Activated naive CD4-positive, alpha-beta T cell treated with anti-CD3 and anti-CD28 coated beads, Interleukin-2, amount 10 ng/mL, durations not matched to agents 7 days and 5 days (primary cell): ENCODE measurements around the gene SH2B2.
"Not testable (repeated sequence)": the region's sequence is repeated elsewhere in the genome, so short reads cannot be mapped to it uniquely, and the experiment has no call there.

ENCODE experiments used
- CTCF ChIA-PET: fragments of 350-600 bp; sonication (Branson Sonifier 250); formaldehyde crosslinking; loops from one replicate; lab custom pipeline; 2021; ENCODE audit warnings: antibody characterized with exemption; lab: Charles Lee
- DNase-seq: peaks from one replicate; pipeline ENCODE4 v3.0.0-alpha.2; 2020
- H3K27ac Mint-ChIP-seq: one replicate; pipeline ENCODE4 v1.8.0; 2021; ENCODE audit warnings: mild to moderate bottlenecking, moderate library complexity, mixed read lengths
- H3K27me3 Mint-ChIP-seq: one replicate; pipeline ENCODE4 v1.8.0; 2021; ENCODE audit warnings: mild to moderate bottlenecking, mixed read lengths
- H3K36me3 Mint-ChIP-seq: one replicate; pipeline ENCODE4 v1.8.0; 2021; ENCODE audit warnings: mixed read lengths
- H3K4me1 Mint-ChIP-seq: one replicate; pipeline ENCODE4 v1.8.0; 2021; ENCODE audit warnings: mixed read lengths
- H3K4me3 Mint-ChIP-seq: one replicate; pipeline ENCODE4 v1.8.0; 2021; ENCODE audit warnings: mild to moderate bottlenecking, moderate library complexity, mixed read lengths
- H3K9me3 Mint-ChIP-seq: one replicate; pipeline ENCODE4 v1.8.0; 2021; ENCODE audit warnings: mixed read lengths

SH2B2 gene

DNA sequence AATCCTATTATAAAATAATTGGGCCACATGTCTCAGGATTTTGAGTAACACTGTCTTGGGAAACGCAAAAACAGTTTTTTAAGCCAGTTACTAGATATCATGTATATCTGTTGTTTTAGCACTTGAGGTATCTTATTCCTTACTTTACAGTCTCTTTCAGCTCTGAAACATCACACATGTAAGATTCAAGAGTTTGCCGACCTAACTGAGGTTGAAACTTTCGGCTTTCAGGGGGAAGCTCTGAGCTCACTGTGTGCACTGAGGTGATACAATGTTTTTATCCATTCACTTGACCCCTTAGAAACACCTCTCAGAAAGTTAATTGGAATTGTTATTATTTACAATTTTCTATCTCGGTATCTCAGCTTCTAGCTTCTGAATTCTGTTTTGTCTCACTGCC, 50.8 kb downstream of the SH2B2 start:
- H3K4me1 Mint-ChIP-seq, CTCF ChIA-PET, DNase-seq, H3K36me3 Mint-ChIP-seq, H3K27ac Mint-ChIP-seq, H3K9me3 Mint-ChIP-seq, H3K4me3 Mint-ChIP-seq, H3K27me3 Mint-ChIP-seq: not testable (repeated sequence)

GRCh38 chr7:102340599-102341368, 54.1 kb downstream of the SH2B2 start:
- DNase-seq, CTCF ChIA-PET, H3K36me3 Mint-ChIP-seq, H3K27me3 Mint-ChIP-seq, H3K4me3 Mint-ChIP-seq, H3K27ac Mint-ChIP-seq, H3K9me3 Mint-ChIP-seq, H3K4me1 Mint-ChIP-seq: not testable (repeated sequence)

GRCh38 chr7:102346983-102347382, 60.3 kb downstream of the SH2B2 start:
- DNase-seq, CTCF ChIA-PET, H3K36me3 Mint-ChIP-seq, H3K27me3 Mint-ChIP-seq, H3K4me3 Mint-ChIP-seq, H3K27ac Mint-ChIP-seq, H3K9me3 Mint-ChIP-seq, H3K4me1 Mint-ChIP-seq: not testable (repeated sequence)

DNA sequence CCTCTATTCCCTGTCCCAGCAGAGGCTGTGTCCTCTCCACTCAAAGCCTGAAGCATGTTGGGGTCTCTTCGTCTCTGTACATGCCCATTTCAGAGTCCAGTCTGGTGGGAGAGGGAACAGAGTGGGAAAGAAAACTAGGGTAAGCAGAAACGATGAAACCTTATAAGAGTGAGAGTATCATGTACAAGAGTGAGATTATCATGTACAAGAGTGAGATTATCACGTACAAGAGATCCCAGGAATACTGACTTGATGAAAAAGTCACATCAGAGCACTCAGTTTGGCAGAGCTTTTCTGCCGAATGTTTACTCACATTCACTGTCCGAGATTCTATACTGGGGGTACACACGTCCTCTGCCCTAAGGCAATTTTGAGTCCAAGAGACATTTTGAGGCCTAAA, 69.7 kb downstream of the SH2B2 start, which contains the start of gene SPDYE6:
TSS of gene SPDYE6 (minus strand) at position 101 of the 400 bp plus-strand sequence. CDS start 421 bp downstream, outside the sequence.
- H3K4me1 Mint-ChIP-seq, H3K9me3 Mint-ChIP-seq, CTCF ChIA-PET, H3K27me3 Mint-ChIP-seq, H3K4me3 Mint-ChIP-seq, DNase-seq, H3K27ac Mint-ChIP-seq, H3K36me3 Mint-ChIP-seq: not testable (repeated sequence)

DNA sequence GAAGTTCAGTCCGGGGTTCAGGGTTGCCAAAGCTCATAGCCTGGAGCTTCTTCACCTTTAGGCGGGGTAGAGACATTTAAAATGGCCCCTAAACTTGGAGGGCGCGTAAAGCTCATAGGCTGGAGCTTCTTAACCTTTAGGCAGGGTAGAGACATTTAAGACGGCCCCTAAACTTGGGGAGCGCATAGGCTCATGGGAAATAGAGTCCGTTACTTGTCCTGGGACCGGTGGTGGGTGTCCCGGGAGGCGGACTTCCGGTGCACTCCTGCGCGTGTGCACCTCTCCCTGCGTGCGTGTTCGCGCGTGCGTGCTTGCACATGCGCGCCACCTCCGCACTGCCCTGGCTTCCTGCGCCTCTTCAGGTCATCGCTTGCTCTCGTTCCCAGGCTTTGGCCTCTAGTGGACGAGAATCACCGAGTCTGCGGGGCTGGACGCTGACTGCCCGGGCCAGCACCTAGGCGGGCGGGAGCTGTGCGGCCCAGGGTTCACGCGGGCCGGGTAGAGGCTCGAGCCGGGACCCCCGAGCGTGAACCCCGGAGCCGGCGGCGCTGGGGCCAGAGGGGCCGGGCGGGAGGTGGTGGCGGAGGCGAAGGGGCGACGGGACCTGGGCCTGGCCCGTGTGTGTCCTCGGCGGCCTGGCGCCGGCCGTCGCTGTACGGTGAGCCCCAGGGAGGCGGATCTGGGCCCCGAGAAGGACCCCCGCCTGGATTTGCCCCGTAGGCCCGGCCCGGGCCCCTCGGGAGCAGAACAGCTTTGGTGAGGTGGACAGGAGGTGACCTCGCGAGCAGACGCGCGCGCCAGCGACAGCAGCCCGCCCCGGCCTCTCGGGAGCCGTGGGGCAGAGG, 77.1 kb downstream of the SH2B2 start:
- H3K27me3 Mint-ChIP-seq, H3K9me3 Mint-ChIP-seq, CTCF ChIA-PET: not testable (repeated sequence)
- Mint-ChIP-seq H3K4me3 (peak overlapping the region; percentile 93), H3K36me3 (peaks cover 19% of the 10 kb centered on the region), H3K4me1 (peaks cover 18% of the 10 kb centered on the region), H3K27ac (peak overlapping the region; percentile 88)
- DNase-seq: peak; percentile 96

GRCh38 chr7:102364394-102364886, 77.8 kb downstream of the SH2B2 start:
- peaks cover 18% of the 10 kb centered on the region for H3K4me1 Mint-ChIP-seq
- peak overlapping the region; percentile 84 for H3K27ac Mint-ChIP-seq
- peaks cover 19% of the 10 kb centered on the region for H3K36me3 Mint-ChIP-seq
- DNase-seq: peak; percentile 22
- peak overlapping the region; percentile 93 for H3K4me3 Mint-ChIP-seq
- H3K9me3 Mint-ChIP-seq, H3K27me3 Mint-ChIP-seq, CTCF ChIA-PET: not testable (repeated sequence)

DNA sequence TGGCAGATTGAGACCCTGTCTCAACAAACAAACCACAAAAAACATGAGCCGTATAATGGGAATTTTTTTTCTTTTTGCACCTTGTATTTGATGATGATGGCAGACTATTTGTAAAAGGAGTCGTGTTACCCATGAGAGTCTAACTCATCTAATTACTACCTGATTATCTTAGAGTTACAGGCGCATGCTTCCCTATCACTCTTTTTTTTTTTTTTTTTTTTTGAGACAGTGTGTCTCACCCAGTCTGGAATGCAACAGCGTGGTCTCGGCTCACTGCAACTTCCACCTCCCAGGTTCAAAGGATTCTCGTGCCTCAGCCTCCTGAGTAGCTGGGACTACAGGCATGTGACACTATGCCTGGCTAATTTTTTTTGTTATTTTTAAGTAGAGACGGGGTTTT, 78.7 kb downstream of the SH2B2 start:
- peak overlapping the region; percentile 44 for H3K4me3 Mint-ChIP-seq
- H3K27ac Mint-ChIP-seq, H3K27me3 Mint-ChIP-seq, CTCF ChIA-PET, DNase-seq, H3K9me3 Mint-ChIP-seq: not testable (repeated sequence)
- H3K4me1 Mint-ChIP-seq: peaks cover 22% of the 10 kb centered on the region
- H3K36me3 Mint-ChIP-seq: peaks cover 25% of the 10 kb centered on the region

DNA sequence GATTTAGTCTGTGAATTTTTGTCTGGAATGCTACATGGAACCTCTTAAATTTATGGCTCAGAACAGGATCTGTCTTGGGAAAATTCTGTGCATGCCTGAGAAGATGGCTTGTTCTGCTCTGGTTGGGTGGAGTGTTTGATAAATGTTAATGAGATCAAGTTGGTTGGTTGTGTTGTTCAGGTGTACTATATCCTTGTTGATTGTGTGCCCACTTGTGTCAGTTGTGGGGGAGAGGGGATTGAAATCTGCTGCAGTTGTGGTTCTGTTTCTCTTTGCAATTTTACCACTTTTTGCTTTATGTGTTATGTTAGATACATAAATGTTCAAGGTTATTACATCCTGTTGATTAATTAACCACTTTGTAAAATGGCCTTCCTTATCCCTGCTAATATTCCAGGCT, 83.4 kb downstream of the SH2B2 start:
- DNase-seq, H3K9me3 Mint-ChIP-seq, H3K27me3 Mint-ChIP-seq, H3K4me3 Mint-ChIP-seq, H3K27ac Mint-ChIP-seq, CTCF ChIA-PET: not testable (repeated sequence)
- Mint-ChIP-seq H3K36me3 (peaks cover 35% of the 10 kb centered on the region), H3K4me1 (peaks cover 11% of the 10 kb centered on the region)
